ENCODE results near the gene OR5F1. TPM values are rescaled to one million over a fixed set of nuclear protein-coding genes. Genes with fewer than 3 reads are reported as not detected.

OR5F1 gene
- not detected in 2 replicates for total RNA-seq (2014; rRNA removed; shearing (Covaris generic))

DNA sequence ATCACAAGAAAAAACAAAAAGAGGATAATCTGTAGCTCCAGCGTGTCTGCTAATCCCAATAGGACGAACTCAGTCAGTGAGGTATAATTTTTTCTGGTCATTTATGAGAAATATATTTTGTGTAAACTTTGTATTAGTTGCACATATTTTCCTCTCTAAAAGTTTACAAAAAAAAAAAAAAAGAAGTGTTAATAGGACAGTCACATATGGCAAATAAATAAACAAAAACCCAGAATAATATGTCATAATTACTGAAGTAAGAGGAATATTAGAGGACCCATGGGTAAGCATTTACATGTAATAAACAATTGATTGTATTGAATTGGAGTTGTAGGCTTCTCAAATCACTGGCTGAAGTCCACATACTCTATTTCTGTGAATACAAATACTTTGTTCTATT is at the start of gene OR5F1:
TSS of gene OR5F1 (minus strand) at position 101 of the 400 bp plus-strand sequence. CDS start at position 101, 0 bp downstream.
- DNase-seq (ENCODE audit: low read depth), result no peak

DNA sequence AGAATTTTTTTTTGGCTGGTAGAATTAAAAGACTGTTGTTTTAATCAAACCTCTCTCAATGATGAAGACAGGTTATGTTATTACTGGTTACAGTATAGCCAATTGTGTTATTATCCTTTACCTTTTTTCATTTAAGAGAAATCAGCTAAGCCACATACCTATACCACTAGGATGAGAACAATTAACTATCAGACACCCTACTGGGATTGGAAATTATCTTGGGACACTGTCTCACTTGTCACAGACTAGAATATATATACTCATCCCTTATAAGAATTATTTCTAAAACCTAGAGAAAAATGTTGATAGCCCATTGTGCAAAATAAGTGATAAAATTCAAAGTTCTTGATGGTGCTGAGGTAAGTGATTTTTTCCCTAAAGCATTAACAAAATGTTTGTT is 32.9 kb upstream of the OR5F1 start, which contains the start of gene OR5AS1:
TSS of gene OR5AS1 (plus strand) at position 301 of the 400 bp plus-strand sequence. CDS start 2,765 bp downstream, outside the sequence.
- DNase-seq (ENCODE audit: low read depth), result no peak

DNA sequence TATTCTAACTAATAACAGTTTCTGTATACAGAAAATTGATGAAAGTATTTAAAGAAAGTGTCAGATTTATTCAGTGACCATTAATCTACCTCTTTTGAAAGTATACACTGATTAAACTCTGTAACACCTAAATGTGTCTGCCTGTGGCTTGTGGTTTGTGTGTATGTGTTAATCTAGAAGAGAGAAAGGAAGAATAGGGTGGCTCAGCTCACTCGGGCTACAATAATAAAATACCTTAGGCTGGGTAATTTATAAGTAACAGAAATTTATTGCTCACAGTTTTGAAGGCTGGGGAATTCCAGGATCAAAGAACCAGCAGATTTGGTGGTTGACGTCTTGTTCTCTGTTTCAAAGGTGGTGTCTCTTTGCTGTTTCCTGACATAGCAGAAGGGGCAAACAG is 19.4 kb upstream of the OR5F1 start:
- DNase-seq (ENCODE audit: low read depth), result no peak

DNA sequence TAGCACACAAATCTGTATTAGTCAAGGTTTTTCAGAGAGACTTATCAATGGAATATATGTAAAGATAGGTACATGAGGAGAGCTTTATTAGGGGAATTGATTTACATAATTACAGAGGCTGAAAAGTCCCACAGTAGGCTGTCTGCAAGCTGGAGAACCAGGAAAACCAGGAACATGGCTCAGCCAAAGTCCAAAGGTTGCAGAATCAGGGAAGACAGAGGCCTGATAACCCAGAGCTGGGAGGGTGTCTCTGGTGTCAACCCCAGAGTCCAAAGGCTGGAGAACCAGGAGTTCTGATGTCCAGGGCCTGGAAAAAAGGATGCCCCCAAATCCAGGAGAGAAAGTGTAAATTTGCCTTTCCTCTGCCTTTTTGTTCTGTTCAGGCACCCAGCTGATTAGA is 16.3 kb upstream of the OR5F1 start:
- DNase-seq (ENCODE audit: low read depth), result no peak

DNA sequence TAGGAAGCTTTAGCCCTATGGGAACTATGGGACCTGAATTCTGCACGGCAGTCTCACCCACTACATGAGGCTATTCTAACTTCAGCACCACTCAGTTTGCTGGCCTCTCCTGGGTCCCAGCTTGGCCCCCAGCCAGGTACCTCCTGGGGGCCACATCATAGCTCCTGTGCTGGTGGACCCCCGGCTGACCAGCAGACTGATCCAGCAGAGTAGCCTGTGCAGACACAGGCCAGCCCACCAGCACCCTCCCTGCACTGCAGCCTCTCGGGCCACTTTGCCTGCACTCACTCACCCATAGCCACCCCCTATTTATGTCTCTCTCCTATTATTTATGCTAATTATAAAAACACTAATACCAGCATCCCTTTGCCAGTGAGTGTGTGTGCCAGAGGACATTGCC is 23.5 kb downstream of the OR5F1 start:
- no peak for DNase-seq (ENCODE audit: low read depth)

DNA sequence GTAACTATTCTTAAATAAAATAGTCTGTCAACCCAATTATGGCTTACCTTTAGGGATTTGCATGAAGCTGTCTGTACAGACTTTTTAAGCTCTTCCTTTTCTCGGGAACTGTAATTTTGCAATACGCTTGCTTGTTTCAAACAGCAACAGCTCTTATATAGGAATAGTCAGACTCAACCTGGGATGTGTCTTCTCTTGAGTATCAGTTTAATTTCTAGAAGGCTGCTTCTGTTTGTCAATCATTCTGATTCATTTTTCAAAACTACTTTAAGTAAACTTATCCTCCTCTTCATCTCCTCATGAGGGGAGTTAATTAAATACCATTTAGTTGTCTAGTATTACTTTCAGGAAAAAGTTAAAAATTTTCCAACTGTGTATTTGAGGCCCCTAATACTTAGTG is 24.6 kb downstream of the OR5F1 start, which contains the start of gene OR10AG1:
TSS of gene OR10AG1 (minus strand) at position 101 of the 400 bp plus-strand sequence. CDS start at position 63, 38 bp downstream.
- DNase-seq (ENCODE audit: low read depth), result no peak

DNA sequence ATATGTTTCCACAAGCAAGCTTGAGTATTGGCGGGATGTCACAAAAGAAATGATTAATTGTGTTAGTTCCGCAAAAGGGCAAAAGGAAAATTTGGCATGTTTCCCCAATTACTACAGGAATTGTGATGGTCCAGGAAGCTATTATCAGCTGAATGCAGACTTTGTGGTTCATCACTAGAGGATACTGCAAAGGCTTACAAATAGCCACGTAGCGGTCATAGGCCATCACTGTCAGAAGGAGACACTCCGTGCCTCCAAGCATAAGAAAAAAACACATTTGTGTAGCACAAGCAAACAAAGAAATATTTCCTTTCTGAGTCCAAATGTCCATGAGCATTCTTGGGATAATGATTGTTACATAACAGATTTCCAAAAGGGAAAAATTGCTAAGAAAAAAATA is 26.5 kb downstream of the OR5F1 start:
- DNase-seq (ENCODE audit: low read depth), result no peak

DNA sequence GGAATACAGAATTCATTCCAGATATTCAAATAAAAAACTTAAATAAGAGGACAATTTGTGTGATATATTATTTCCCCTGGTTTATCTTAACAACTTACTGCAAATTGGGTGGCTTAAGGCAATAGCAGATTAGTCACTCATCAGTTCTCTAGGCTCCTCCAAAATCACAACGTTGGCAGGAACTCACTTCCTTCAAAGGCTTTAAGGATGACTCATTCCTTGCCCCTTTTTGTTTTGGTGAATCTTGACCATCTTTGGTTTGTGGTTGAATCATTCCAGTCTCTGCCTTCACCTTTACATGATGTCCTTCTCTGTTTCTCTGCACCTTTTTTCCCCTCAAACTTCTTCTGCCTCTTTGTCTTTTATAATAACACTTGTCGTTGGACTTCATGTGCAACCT is 28.0 kb downstream of the OR5F1 start:
- DNase-seq (ENCODE audit: low read depth), result peak; percentile 2

DNA sequence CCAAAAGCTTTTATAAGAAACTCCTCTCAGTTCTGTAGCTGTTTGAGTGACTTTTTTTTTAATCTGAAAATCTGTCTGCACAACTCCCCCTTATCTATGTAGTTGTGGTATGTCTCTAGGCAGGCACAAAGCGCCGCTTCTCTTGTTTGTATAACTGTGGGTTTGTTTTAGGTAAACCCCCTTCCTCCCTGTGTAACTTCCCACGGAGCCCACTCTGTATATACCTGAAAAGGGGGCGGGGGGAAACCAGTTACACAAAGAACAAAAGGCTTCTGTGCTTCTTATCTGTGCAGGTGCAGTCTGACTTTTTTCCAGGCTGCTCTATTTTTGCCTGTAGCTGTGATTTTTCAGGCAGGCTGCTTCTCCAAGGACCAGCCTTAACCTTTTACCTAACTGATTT is 37.9 kb downstream of the OR5F1 start:
- no peak for DNase-seq (ENCODE audit: low read depth)

DNA sequence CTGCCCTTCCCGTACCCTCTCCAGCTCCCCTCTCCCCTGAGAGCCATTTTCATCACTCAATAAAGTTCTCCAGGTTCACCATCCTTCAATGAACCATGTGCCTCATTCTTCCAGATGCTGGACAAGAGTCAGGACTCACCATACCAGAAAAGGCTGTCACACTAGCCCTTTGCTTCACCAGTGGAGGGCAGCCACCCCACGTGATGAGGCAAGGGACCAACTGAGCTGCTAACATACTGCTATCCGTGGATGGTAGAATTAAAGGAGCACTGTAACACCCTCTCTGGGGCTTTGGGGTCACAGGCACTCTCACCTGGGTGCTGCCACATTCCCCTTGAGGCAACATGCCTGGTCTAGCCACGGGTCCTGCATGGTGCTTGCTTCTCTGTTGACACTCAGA is 45.1 kb downstream of the OR5F1 start:
- DNase-seq (ENCODE audit: low read depth), result no peak

Other genes starting within 250 kb of the OR5F1 start
- gene OR5D13, start 221.2 kb downstream of the OR5F1 start, total RNA-seq (2014; rRNA removed; shearing (Covaris generic)), result not detected in 2 replicates
- gene OR5D14, start 199.1 kb downstream of the OR5F1 start, total RNA-seq (2014; rRNA removed; shearing (Covaris generic)), result not detected in 2 replicates
- not detected in 2 replicates for gene OR5L1, start 183.3 kb downstream of the OR5F1 start, total RNA-seq (2014; rRNA removed; shearing (Covaris generic))
- not detected in 2 replicates for gene OR5D18, start 175.0 kb downstream of the OR5F1 start, total RNA-seq (2014; rRNA removed; shearing (Covaris generic))
- not detected in 2 replicates for gene OR5L2, start 167.4 kb downstream of the OR5F1 start, total RNA-seq (2014; rRNA removed; shearing (Covaris generic))
- gene OR5D16, start 155.9 kb downstream of the OR5F1 start, total RNA-seq (2014; rRNA removed; shearing (Covaris generic)), result not detected in 2 replicates
- not detected in 2 replicates for gene TRIM51, start 111.3 kb downstream of the OR5F1 start, total RNA-seq (2014; rRNA removed; shearing (Covaris generic))
- gene OR5W2, start 80.0 kb downstream of the OR5F1 start, total RNA-seq (2014; rRNA removed; shearing (Covaris generic)), result not detected in 2 replicates
- gene OR5I1, start 58.2 kb downstream of the OR5F1 start, total RNA-seq (2014; rRNA removed; shearing (Covaris generic)), result not detected in 2 replicates
- not detected in 2 replicates for gene OR10AG1, start 24.7 kb downstream of the OR5F1 start, total RNA-seq (2014; rRNA removed; shearing (Covaris generic))
- not detected in 2 replicates for gene OR5AS1, start 33.0 kb upstream of the OR5F1 start, total RNA-seq (2014; rRNA removed; shearing (Covaris generic))
- gene OR8I2, start 98.7 kb upstream of the OR5F1 start, total RNA-seq (2014; rRNA removed; shearing (Covaris generic)), result not detected in 2 replicates
- gene OR8H2, start 109.1 kb upstream of the OR5F1 start, total RNA-seq (2014; rRNA removed; shearing (Covaris generic)), result not detected in 2 replicates
- not detected in 2 replicates for gene OR8H3, start 127.7 kb upstream of the OR5F1 start, total RNA-seq (2014; rRNA removed; shearing (Covaris generic))
- gene OR8J3, start 145.6 kb upstream of the OR5F1 start, total RNA-seq (2014; rRNA removed; shearing (Covaris generic)), result not detected in 2 replicates
- gene OR8K5, start 165.7 kb upstream of the OR5F1 start, total RNA-seq (2014; rRNA removed; shearing (Covaris generic)), result not detected in 2 replicates
- not detected in 2 replicates for gene OR5J2, start 182.0 kb upstream of the OR5F1 start, total RNA-seq (2014; rRNA removed; shearing (Covaris generic))
- gene OR5T2, start 239.6 kb upstream of the OR5F1 start, total RNA-seq (2014; rRNA removed; shearing (Covaris generic)), result not detected in 2 replicates